Measurements from ENCODE around the gene THYN1. TPM values are rescaled to one million over a fixed set of nuclear protein-coding genes. Genes with fewer than 3 reads are reported as not detected.

Gene THYN1
- total and polyA plus RNA-seq, 2 of the 13 experiments (the other 11 are each of a cell fraction or from before 2014, with no cell fraction given): 36.1 to 87.6 TPM

GRCh38 chr11:134223836-134224709 lies 29.1 kb downstream of the THYN1 start, which contains the start of the genes NCAPD3 and VPS26B (continued):
- TF ChIP-seq ETV5 (CRISPR knock-in tag; IDR thresholded peaks at IDR 0.05; ENCODE audit: borderline replicate concordance) (peak; percentile 49; the same call in 1 of the 2 replicates), NR2C2 (CRISPR knock-in tag; IDR thresholded peaks at IDR 0.05; ENCODE audit: borderline replicate concordance) (peak; percentile 86), ZNF724P (CRISPR knock-in tag; IDR thresholded peaks at IDR 0.05; ENCODE audit: borderline replicate concordance) (no peak), ZNF138 (CRISPR knock-in tag; IDR thresholded peaks at IDR 0.05; ENCODE audit: low read depth) (peak; percentile 72), NFRKB (IDR thresholded peaks at IDR 0.05) (no peak), ZBTB42 (CRISPR knock-in tag; IDR thresholded peaks at IDR 0.05) (no peak), BHLHE40 (IDR thresholded peaks at IDR 0.05; ENCODE audit: low read length) (peak; percentile 59), HCFC1 (IDR thresholded peaks at IDR 0.05; ENCODE audit: low read depth, low read length) (no peak; the same call in 1 of the 2 replicates), GFI1 (CRISPR knock-in tag; IDR thresholded peaks at IDR 0.05; ENCODE audit: borderline replicate concordance) (no peak; the same call in 1 of the 2 replicates), ZMYM2 (CRISPR knock-in tag; IDR thresholded peaks at IDR 0.05) (no peak), KAT7 (CRISPR knock-in tag; IDR thresholded peaks at IDR 0.05; ENCODE audit: borderline replicate concordance) (peak; percentile 34), ZNF569 (CRISPR knock-in tag; IDR thresholded peaks at IDR 0.05; ENCODE audit: borderline replicate concordance) (no peak), CBX1 (IDR thresholded peaks at IDR 0.05; ENCODE audit: low read depth) (no peak), ZNF232 (CRISPR knock-in tag; IDR thresholded peaks at IDR 0.05; ENCODE audit: borderline replicate concordance) (no peak), MAX (IDR thresholded peaks at IDR 0.05) (peak; percentile 77), ZNF644 (CRISPR knock-in tag; IDR thresholded peaks at IDR 0.05; ENCODE audit: low read depth) (no peak), BATF2 (CRISPR knock-in tag; IDR thresholded peaks at IDR 0.05) (peak; percentile 93), NBN (conservative IDR thresholded peaks at IDR 0.05) (no peak), SETDB1 (CRISPR knock-in tag; IDR thresholded peaks at IDR 0.05; ENCODE audit: borderline replicate concordance) (no peak), ZNF10 (CRISPR knock-in tag; IDR thresholded peaks at IDR 0.05; ENCODE audit: borderline replicate concordance, low read depth) (no peak), TCF12 (IDR thresholded peaks at IDR 0.05) (no peak), TCF12 (CRISPR knock-in tag; IDR thresholded peaks at IDR 0.05) (peak; percentile 68; the same call in 1 of the 2 replicates), ZNF430 (CRISPR knock-in tag; IDR thresholded peaks at IDR 0.05) (peak; percentile 79; the same call in 1 of the 2 replicates), ZNF792 (CRISPR knock-in tag; IDR thresholded peaks at IDR 0.05) (no peak), ZNF891 (CRISPR knock-in tag; IDR thresholded peaks at IDR 0.05) (peak; percentile 82), HNRNPL (IDR thresholded peaks at IDR 0.05; ENCODE audit: low read depth, low read length) (0 out of 2 replicates have a peak, but pooled peaks have one; percentile 43), SKI (IDR thresholded peaks at IDR 0.05; ENCODE audit: partially characterized antibody) (no peak), ZNF513 (CRISPR knock-in tag; conservative IDR thresholded peaks at IDR 0.05) (no peak), BRCA1 (CRISPR knock-in tag; IDR thresholded peaks at IDR 0.05) (no peak), NAIF1 (CRISPR knock-in tag; IDR thresholded peaks at IDR 0.05; ENCODE audit: borderline replicate concordance) (no peak; the same call in 1 of the 2 replicates)
